HG03457 (cell line): ENCODE results near the gene ARHGAP26.
A peak's percentile ranks its signal among the peaks of the same experiment; 100 is the strongest.

ENCODE experiments used
- ATAC-seq: cut with Tn5 transposase; IDR thresholded peaks from one replicate; pipeline ENCODE4 v1.9.1; 2021; ENCODE audit warnings: moderate number of reproducible peaks; ENCODE audit not compliant: unreplicated experiment

Gene ARHGAP26

GRCh38 chr5:142845402-142845921, 75.3 kb downstream of the ARHGAP26 start:
- ATAC-seq, result peak; percentile 33

GRCh38 chr5:142845954-142846398, 75.8 kb downstream of the ARHGAP26 start:
- ATAC-seq, result peak; percentile 50

- no peak for ATAC-seq
Observed at GRCh38 chr5:142846406-142846805, 76.2 kb downstream of the ARHGAP26 start.

GRCh38 chr5:142847898-142848790, 78.0 kb downstream of the ARHGAP26 start:
- ATAC-seq, result no peak

GRCh38 chr5:142849466-142849865, 79.3 kb downstream of the ARHGAP26 start:
- ATAC-seq, result no peak

GRCh38 chr5:142849880-142850279, 79.7 kb downstream of the ARHGAP26 start:
- no peak for ATAC-seq

GRCh38 chr5:142851731-142852130, 81.6 kb downstream of the ARHGAP26 start:
- no peak for ATAC-seq

- ATAC-seq, result no peak
Observed at GRCh38 chr5:142852416-142853198, 82.4 kb downstream of the ARHGAP26 start.

GRCh38 chr5:142853682-142854081, 83.5 kb downstream of the ARHGAP26 start:
- ATAC-seq, result no peak

GRCh38 chr5:142856269-142856782, 86.1 kb downstream of the ARHGAP26 start:
- no peak for ATAC-seq

- no peak for ATAC-seq
Observed at GRCh38 chr5:142857405-142857804, 87.2 kb downstream of the ARHGAP26 start.

- ATAC-seq, result no peak
Observed at GRCh38 chr5:142859037-142859436, 88.9 kb downstream of the ARHGAP26 start.

- no peak for ATAC-seq
Observed at GRCh38 chr5:142860270-142860669, 90.1 kb downstream of the ARHGAP26 start.

GRCh38 chr5:142861011-142861410, 90.8 kb downstream of the ARHGAP26 start:
- ATAC-seq, result no peak

- ATAC-seq, result no peak
Observed at GRCh38 chr5:142862594-142862993, 92.4 kb downstream of the ARHGAP26 start.

GRCh38 chr5:142863856-142864255, 93.7 kb downstream of the ARHGAP26 start:
- ATAC-seq, result no peak

GRCh38 chr5:142864290-142865260, 94.4 kb downstream of the ARHGAP26 start:
- ATAC-seq, result no peak

- no peak for ATAC-seq
Observed at GRCh38 chr5:142865631-142866030, 95.5 kb downstream of the ARHGAP26 start.

- ATAC-seq, result no peak
Observed at GRCh38 chr5:142866563-142867275, 96.5 kb downstream of the ARHGAP26 start.

GRCh38 chr5:142869886-142870285, 99.7 kb downstream of the ARHGAP26 start:
- no peak for ATAC-seq
